ENCODE measurements around the gene TMEM9B. TPM values are rescaled to one million over a fixed set of nuclear protein-coding genes. Genes with fewer than 3 reads are reported as not detected.

Gene TMEM9B
- polyA plus RNA-seq, 1 donor from 2014 or later = 63.1 TPM

DNA sequence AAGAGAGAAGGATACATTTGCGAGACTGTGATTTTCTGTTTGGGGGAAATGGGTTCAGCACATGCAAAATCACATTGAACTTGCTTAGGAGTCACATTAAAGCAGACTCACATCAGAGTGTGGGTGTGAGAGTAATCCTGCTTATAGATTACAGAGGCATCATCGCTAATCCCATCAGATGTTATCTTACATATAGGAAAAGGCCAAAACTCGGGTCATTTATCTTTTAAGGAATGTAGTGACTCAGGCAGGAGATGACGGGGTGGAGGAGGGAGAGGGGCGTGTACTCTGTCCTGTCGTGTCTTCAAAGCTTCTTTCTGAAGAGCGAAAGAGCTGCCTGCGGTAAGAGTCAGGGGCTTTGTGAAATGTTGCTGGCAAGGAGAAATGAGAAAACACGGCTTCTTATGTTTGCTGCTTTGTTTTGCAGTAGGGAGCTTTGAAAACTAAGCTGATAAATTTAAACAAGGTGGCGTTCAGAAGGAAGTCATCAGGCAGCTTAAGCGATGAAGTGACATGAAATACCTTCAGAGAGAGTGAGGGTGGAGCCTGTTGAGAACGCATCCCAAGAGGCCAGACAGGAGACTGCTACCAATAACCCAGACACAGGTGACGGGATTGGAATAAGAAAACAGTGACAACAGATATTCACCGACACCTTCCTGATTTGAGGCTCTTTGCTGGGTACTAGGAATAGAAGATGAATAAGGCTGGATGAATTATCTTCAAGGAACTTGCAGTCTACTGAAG, 29.3 kb downstream of the TMEM9B start:
- no peaks in the 10 kb centered on the region for H3K27me3 ChIP-seq (ENCODE audit: insufficient read depth, low read depth, low read length)
- H3K79me2 ChIP-seq (replicated peaks; ENCODE audit: insufficient read depth, low read length) = no peaks in the 10 kb centered on the region
- no peak overlapping the region for H3K9ac ChIP-seq (ENCODE audit: low read length)
- no peaks in the 10 kb centered on the region for H3K36me3 ChIP-seq (ENCODE audit: insufficient read depth, low read length)
- no peak overlapping the region for H3K4me2 ChIP-seq (ENCODE audit: low read length)
- no peaks in the 10 kb centered on the region for H3K9me2 ChIP-seq (ENCODE audit: insufficient read depth, low read length)
- no peaks in the 10 kb centered on the region for H3K9me3 ChIP-seq (ENCODE audit: low read length)
- H3K4me3 ChIP-seq (ENCODE audit: low read length) = no peak overlapping the region
- TF ChIP-seq MXI1 (conservative IDR thresholded peaks at IDR 0.05; ENCODE audit: poor library complexity, severe bottlenecking) = no peak
- no peak for TF ChIP-seq EP300 (conservative IDR thresholded peaks at IDR 0.05; ENCODE audit: poor library complexity, severe bottlenecking)
- TF ChIP-seq EZH2 (IDR thresholded peaks at IDR 0.05; ENCODE audit: borderline replicate concordance, insufficient read depth, low read length, poor library complexity, severe bottlenecking) = no peak
- no peak for TF ChIP-seq SMC3 (conservative IDR thresholded peaks at IDR 0.05; ENCODE audit: poor library complexity)
- TF ChIP-seq RAD21 (conservative IDR thresholded peaks at IDR 0.05) = no peak
- TF ChIP-seq, protein P1, sequence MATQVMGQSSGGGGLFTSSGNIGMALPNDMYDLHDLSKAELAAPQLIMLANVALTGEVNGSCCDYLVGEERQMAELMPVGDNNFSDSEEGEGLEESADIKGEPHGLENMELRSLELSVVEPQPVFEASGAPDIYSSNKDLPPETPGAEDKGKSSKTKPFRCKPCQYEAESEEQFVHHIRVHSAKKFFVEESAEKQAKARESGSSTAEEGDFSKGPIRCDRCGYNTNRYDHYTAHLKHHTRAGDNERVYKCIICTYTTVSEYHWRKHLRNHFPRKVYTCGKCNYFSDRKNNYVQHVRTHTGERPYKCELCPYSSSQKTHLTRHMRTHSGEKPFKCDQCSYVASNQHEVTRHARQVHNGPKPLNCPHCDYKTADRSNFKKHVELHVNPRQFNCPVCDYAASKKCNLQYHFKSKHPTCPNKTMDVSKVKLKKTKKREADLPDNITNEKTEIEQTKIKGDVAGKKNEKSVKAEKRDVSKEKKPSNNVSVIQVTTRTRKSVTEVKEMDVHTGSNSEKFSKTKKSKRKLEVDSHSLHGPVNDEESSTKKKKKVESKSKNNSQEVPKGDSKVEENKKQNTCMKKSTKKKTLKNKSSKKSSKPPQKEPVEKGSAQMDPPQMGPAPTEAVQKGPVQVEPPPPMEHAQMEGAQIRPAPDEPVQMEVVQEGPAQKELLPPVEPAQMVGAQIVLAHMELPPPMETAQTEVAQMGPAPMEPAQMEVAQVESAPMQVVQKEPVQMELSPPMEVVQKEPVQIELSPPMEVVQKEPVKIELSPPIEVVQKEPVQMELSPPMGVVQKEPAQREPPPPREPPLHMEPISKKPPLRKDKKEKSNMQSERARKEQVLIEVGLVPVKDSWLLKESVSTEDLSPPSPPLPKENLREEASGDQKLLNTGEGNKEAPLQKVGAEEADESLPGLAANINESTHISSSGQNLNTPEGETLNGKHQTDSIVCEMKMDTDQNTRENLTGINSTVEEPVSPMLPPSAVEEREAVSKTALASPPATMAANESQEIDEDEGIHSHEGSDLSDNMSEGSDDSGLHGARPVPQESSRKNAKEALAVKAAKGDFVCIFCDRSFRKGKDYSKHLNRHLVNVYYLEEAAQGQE (IDR thresholded peaks at IDR 0.05; ENCODE audit: borderline replicate concordance) = no peak
- TF ChIP-seq POLR2AphosphoS5 (IDR thresholded peaks at IDR 0.05) = no peak
- TF ChIP-seq, protein P2, sequence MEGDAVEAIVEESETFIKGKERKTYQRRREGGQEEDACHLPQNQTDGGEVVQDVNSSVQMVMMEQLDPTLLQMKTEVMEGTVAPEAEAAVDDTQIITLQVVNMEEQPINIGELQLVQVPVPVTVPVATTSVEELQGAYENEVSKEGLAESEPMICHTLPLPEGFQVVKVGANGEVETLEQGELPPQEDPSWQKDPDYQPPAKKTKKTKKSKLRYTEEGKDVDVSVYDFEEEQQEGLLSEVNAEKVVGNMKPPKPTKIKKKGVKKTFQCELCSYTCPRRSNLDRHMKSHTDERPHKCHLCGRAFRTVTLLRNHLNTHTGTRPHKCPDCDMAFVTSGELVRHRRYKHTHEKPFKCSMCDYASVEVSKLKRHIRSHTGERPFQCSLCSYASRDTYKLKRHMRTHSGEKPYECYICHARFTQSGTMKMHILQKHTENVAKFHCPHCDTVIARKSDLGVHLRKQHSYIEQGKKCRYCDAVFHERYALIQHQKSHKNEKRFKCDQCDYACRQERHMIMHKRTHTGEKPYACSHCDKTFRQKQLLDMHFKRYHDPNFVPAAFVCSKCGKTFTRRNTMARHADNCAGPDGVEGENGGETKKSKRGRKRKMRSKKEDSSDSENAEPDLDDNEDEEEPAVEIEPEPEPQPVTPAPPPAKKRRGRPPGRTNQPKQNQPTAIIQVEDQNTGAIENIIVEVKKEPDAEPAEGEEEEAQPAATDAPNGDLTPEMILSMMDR (IDR thresholded peaks at IDR 0.05; ENCODE audit: poor library complexity, severe bottlenecking) = no peak
- TF ChIP-seq TAF1 (IDR thresholded peaks at IDR 0.05; ENCODE audit: low read depth) = no peak
- no peak overlapping the region for H3K27ac ChIP-seq (ENCODE audit: low read length)
- H4K20me1 ChIP-seq (ENCODE audit: insufficient read depth) = no peaks in the 10 kb centered on the region
- no peak overlapping the region for H2AFZ ChIP-seq (ENCODE audit: low read depth, low read length)
- H3F3A ChIP-seq (ENCODE audit: insufficient read depth, low read length, poor library complexity, severe bottlenecking) = no peaks in the 10 kb centered on the region

DNA sequence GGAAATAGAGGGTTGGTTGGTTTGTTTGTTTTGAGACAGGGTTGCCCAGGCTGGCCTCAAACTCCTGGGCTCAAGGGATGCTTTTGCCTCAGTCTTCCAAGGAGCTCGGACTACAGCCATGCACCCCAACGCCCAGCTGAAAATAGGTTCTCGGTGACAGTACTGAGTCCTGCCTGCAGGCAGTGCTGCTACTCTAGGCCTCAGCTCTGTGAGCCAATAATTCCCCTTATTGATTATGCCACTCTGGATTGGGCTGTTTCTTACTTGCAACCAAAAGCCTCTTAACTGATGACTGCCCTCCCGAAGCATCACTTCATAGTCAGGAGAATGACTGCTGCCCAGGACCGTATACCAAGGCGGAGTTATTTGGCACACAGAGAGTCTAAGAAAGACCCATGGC, 30.3 kb downstream of the TMEM9B start:
- no peak overlapping the region for H2AFZ ChIP-seq (ENCODE audit: low read depth, low read length)
- no peaks in the 10 kb centered on the region for H3K36me3 ChIP-seq (ENCODE audit: insufficient read depth, low read length)
- no peaks in the 10 kb centered on the region for H3K9me3 ChIP-seq (ENCODE audit: low read length)
- H3K27me3 ChIP-seq (ENCODE audit: insufficient read depth, low read depth, low read length) = no peaks in the 10 kb centered on the region
- TF ChIP-seq RAD21 (conservative IDR thresholded peaks at IDR 0.05) (no peak), TAF1 (IDR thresholded peaks at IDR 0.05; ENCODE audit: low read depth) (no peak)
- TF ChIP-seq, protein P2 (IDR thresholded peaks at IDR 0.05; ENCODE audit: poor library complexity, severe bottlenecking) = no peak
- H3F3A ChIP-seq (ENCODE audit: insufficient read depth, low read length, poor library complexity, severe bottlenecking) = no peaks in the 10 kb centered on the region
- H3K27ac ChIP-seq (ENCODE audit: low read length) = no peak overlapping the region
- H3K9ac ChIP-seq (ENCODE audit: low read length) = no peak overlapping the region
- H3K4me2 ChIP-seq (ENCODE audit: low read length) = no peak overlapping the region
- H3K4me3 ChIP-seq (ENCODE audit: low read length) = no peak overlapping the region
- no peaks in the 10 kb centered on the region for H3K79me2 ChIP-seq (replicated peaks; ENCODE audit: insufficient read depth, low read length)
- H3K9me2 ChIP-seq (ENCODE audit: insufficient read depth, low read length) = no peaks in the 10 kb centered on the region
- no peaks in the 10 kb centered on the region for H4K20me1 ChIP-seq (ENCODE audit: insufficient read depth)
